Thoracic aorta (tissue), 2 donors: ENCODE measurements around the gene SDF2L1. TPM values are rescaled to one million over a fixed set of nuclear protein-coding genes. Genes with fewer than 3 reads are reported as not detected.
"Not testable (repeated sequence)": the region's sequence is repeated elsewhere in the genome, so short reads cannot be mapped to it uniquely, and the experiment has no call there.

Source experiments
- ATAC-seq: fragments of 150-250 bp; one replicate; pipeline ENCODE4 v1.8.0; 2017; ENCODE audit warnings: low read depth; ENCODE audit not compliant: insufficient number of reproducible peaks, low FRiP score
- DNase-seq: peaks from one replicate; pipeline ENCODE4 v3.0.0-alpha.2; 2020; ENCODE audit warnings: low spot score
- H3K27ac ChIP-seq, 2 donors: fragments of 200-600 bp; sonication (generic); 1 replicate in 1 of 2; 2 replicates in 1 of 2; pipeline ENCODE4 v1.5.1; 2016; ENCODE audit warnings: mild to moderate bottlenecking in 2 of 2, moderate library complexity in 2 of 2
- H3K27me3 ChIP-seq: fragments of 200-600 bp; sonication (generic); replicated peaks from 2 replicates; pipeline ENCODE4 v1.6.0; 2016; ENCODE audit warnings: mild to moderate bottlenecking; ENCODE audit not compliant: insufficient read depth
- H3K36me3 ChIP-seq: fragments of 200-600 bp; sonication (generic); one replicate; pipeline ENCODE4 v1.5.1; 2016
- H3K4me1 ChIP-seq, 2 donors: fragments of 200-600 bp; sonication (generic); 1 replicate in 1 of 2; 2 replicates in 1 of 2; pipeline versions ENCODE4 v1.5.1 to v1.6.0; 2016; ENCODE audit warnings: low read depth in 2 of 2, mild to moderate bottlenecking in 1 of 2; ENCODE audit not compliant: control insufficient read depth in 1 of 2
- H3K4me3 ChIP-seq: fragments of 200-600 bp; sonication (generic); 2 replicates; pipeline ENCODE4 v1.5.1; 2016; ENCODE audit warnings: mild to moderate bottlenecking
- H3K9me3 ChIP-seq: fragments of 200-600 bp; sonication (generic); 2 replicates; pipeline ENCODE4 v1.5.1; 2016
- total RNA-seq, 2 donors: library from RNA; depleted of rRNA; stranded (reverse); fragments of >200 nt; gene quantifications; one replicate each; pipeline versions ENCODE4 v1.1.0 to v1.2.3, GENCODE V29; 2016
- TF ChIP-seq, protein P1 (sequence below): fragments of 200-600 bp; sonication (generic); IDR thresholded peaks from one replicate; pipeline ENCODE4 v1.5.1; 2019; ENCODE audit warnings: antibody characterized with exemption

Gene SDF2L1
- total RNA-seq, 2 donors from 2014 or later: 40.9 to 54.0 TPM

DNA sequence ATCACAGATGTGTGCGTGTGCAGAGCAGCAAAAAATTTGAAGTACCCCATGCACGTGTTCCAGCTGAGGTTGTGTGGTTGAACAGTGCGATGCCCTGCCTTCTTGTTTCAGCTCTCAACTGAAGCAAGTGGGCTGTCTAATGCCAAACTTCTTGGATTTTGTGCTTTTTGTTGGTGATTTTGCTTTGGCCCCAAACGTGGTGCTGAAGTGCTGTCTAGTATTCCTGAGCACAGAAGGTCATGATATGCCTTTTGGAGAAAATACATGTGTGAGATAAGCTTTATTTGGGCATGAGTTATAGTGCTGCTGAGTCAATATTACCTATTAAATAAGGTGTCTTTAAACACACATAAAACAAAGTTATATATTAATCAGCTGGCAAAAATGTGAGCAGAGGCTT is 26.4 kb upstream of the SDF2L1 start:
- ATAC-seq (no peak), DNase-seq (no peak)
- Histone ChIP-seq H3K27me3 (no peaks in the 10 kb centered on the region), H3K9me3 (no peaks in the 10 kb centered on the region), H3K36me3 (peaks cover 21% of the 10 kb centered on the region), H3K4me3 (no peak overlapping the region), H3K27ac (no peak overlapping the region), H3K4me1 (peaks cover 0 to 9% of the 10 kb centered on the region in 2 donors)
- TF ChIP-seq, protein P1, sequence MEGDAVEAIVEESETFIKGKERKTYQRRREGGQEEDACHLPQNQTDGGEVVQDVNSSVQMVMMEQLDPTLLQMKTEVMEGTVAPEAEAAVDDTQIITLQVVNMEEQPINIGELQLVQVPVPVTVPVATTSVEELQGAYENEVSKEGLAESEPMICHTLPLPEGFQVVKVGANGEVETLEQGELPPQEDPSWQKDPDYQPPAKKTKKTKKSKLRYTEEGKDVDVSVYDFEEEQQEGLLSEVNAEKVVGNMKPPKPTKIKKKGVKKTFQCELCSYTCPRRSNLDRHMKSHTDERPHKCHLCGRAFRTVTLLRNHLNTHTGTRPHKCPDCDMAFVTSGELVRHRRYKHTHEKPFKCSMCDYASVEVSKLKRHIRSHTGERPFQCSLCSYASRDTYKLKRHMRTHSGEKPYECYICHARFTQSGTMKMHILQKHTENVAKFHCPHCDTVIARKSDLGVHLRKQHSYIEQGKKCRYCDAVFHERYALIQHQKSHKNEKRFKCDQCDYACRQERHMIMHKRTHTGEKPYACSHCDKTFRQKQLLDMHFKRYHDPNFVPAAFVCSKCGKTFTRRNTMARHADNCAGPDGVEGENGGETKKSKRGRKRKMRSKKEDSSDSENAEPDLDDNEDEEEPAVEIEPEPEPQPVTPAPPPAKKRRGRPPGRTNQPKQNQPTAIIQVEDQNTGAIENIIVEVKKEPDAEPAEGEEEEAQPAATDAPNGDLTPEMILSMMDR: no peak

DNA sequence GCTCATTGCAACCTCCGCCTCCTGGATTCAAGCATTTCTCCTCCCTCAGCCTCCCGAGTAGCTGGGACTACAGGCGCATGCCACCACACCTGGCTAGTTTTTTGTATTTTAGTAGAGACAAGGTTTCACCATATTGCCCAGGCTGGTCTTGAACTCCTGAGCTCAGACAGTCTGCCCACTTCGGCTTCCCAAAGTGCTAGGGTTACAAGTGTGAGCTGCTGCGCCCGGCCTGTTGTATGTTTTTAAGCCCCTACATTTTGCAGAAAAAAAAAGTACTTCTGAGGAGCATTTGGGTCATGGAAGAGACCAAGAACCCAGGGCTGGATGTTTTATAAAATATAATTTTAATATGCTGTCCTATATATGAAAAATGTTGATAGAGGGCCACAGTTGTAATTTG is 24.8 kb upstream of the SDF2L1 start:
- not testable (repeated sequence) for H3K27ac ChIP-seq, ATAC-seq, DNase-seq, H3K9me3 ChIP-seq, H3K36me3 ChIP-seq, H3K4me3 ChIP-seq, H3K27me3 ChIP-seq
- H3K4me1 ChIP-seq: peaks cover 0 to 14% of the 10 kb centered on the region in 2 donors

DNA sequence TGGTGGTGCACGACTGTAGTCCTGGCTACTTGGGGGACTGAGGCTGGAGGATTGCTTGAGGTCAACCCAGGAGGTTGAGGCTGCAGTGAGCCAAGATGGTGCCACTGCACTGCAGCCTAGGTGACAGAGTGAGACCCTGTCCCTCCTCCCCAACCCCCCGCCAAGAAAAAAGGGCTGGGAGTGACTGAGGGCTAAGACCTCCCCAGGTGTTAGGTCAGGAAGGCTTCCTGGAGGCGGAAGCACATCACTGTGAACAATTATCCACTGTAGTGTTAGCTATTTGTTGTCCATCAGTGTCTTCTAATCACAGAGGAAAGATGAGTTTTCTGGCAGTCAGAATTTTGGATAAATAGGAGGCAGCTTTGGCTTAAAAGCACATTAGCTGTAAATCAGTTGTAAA is 21.1 kb upstream of the SDF2L1 start:
- no peaks in the 10 kb centered on the region for H3K9me3 ChIP-seq
- peaks cover 14 to 45% of the 10 kb centered on the region in 2 donors for H3K4me1 ChIP-seq
- H3K36me3 ChIP-seq: no peaks in the 10 kb centered on the region
- H3K4me3 ChIP-seq: no peak overlapping the region
- TF ChIP-seq, protein P1: no peak
- no peaks in the 10 kb centered on the region for H3K27me3 ChIP-seq
- DNase-seq (no peak), ATAC-seq (no peak)
- no peak overlapping the region for H3K27ac ChIP-seq

DNA sequence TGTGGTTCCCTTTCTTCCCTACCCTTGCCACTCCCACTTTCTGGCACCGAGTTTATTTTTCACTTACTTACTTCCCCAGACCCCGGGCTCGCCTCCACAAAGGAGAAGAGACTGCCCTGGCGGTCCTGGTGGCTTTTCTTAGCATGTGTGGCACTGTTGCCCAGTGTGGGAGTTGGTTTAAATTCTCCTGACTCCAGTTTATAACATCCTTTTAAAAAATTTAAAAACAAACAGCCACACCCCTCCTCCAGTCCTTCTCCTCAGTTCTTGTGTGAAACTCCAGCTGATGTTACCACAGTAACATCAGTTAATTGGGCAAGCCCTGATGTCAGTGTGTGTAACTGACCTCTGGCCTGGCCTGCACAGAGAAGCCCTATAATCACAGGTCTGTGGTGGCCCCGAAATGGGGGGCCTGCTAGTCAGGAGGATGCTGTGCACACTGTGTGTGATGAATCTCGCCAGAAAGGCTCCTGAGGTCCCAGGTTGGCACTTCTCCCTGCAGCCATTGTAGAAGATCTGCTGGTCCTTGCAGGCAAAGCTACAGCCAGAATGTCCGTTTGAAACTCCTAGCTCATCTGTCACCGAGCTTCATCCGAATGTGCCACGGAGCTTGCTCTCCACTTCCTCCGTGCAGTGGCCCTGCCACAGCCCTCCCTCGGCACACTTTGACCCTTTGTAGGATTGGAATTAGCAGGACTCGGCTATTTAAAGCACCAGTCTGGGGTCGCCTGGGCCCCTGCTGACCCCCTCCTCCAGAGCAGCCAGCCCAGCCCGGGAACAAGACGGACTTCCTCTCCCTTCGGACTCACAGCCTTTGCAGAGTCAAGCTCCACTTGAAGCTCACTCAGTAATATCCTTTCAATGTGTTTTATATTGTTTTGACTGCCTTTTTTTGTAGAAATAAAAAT is 19.8 kb upstream of the SDF2L1 start:
- no peak for ATAC-seq

DNA sequence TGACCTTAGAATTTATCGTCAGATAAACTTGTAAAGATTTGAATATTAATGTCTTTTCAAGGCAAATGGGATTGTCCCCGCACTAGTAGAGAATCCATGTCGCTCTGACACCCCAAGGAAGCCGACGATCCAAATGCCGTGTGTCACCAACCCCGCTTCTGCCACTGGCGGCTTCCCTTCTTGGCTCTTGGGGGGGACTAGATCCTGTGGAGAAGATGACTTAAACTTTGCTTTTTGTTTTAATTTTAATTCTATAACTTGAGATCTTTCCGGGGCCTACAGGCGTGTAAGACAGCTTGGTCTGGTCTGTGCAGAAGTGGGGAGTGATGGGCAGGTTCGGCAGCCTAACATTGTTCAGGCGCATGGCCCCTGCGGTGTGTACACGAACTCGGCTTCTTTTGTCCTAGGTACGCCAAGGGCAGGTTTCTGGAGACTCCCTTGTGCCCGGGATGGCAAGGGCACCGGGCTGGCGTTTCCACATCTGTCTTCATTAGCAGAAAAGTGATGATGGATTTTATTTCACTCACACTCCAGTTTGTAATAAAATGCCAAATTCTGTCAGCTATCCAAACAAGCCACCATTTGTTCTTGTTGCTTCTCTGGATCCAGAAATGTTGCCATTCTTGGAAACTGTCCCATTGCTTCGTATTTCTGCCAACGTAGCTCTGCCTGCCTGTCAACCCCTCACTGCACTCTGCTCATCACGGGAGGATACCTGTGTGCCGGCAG is 19.0 kb upstream of the SDF2L1 start:
- Histone ChIP-seq H3K4me1 (peaks cover 14 to 36% of the 10 kb centered on the region in 2 donors), H3K4me3 (peak overlapping the region; percentile 41), H3K36me3 (no peaks in the 10 kb centered on the region), H3K27ac (peak overlapping the region; percentile 64 to 68), H3K9me3 (no peaks in the 10 kb centered on the region), H3K27me3 (no peaks in the 10 kb centered on the region)
- no peak for DNase-seq
- TF ChIP-seq, protein P1: no peak
- no peak for ATAC-seq

More for the DNA sequence above, 19.8 kb upstream of the SDF2L1 start:
- no peaks in the 10 kb centered on the region for H3K27me3 ChIP-seq
- no peak overlapping the region for H3K4me3 ChIP-seq
- TF ChIP-seq, protein P1: no peak
- H3K9me3 ChIP-seq: no peaks in the 10 kb centered on the region
- peaks cover 14 to 44% of the 10 kb centered on the region in 2 donors for H3K4me1 ChIP-seq
- H3K36me3 ChIP-seq: no peaks in the 10 kb centered on the region
- no peak overlapping the region for H3K27ac ChIP-seq
- no peak for DNase-seq
